Spleen (tissue), 11 donors: ENCODE measurements around the gene KCNAB1. TPM values are rescaled to one million over a fixed set of nuclear protein-coding genes. Genes with fewer than 3 reads are reported as not detected.

Experiments used
- DNase-seq: peaks from one replicate; pipeline ENCODE4 v3.0.0-alpha.2; 2020
- H3K27ac ChIP-seq, 8 donors: fragments of 200-600 bp; sonication (generic) in 7 of 8; 1 replicate in 4 of 8; 2 replicates in 4 of 8; pipeline versions ENCODE4 v1.5.0 to v1.8.0; 2016 to 2021; ENCODE audit warnings: inconsistent platforms in 4 of 8, mild to moderate bottlenecking in 4 of 8, moderate library complexity in 1 of 8
- H3K27me3 ChIP-seq, 7 donors: fragments of 200-600 bp; sonication (generic) in 6 of 7; replicated peaks in 1 of 7; 1 replicate in 4 of 7; 2 replicates in 3 of 7; pipeline versions ENCODE4 v1.5.0 to v1.8.0; 2016 to 2021; ENCODE audit warnings: inconsistent platforms in 3 of 7, mild to moderate bottlenecking in 1 of 7
- H3K36me3 ChIP-seq, 6 donors: fragments of 200-600 bp; sonication (generic) in 5 of 6; 1 replicate in 4 of 6; 2 replicates in 2 of 6; pipeline versions ENCODE4 v1.5.0 to v1.8.0; 2016 to 2021; ENCODE audit warnings: inconsistent platforms in 2 of 6
- H3K4me1 ChIP-seq, 6 donors: fragments of 200-600 bp; sonication (generic) in 5 of 6; 1 replicate in 3 of 6; 2 replicates in 3 of 6; pipeline versions ENCODE4 v1.5.0 to v1.8.0; 2016 to 2021; ENCODE audit warnings: inconsistent platforms in 3 of 6
- H3K4me3 ChIP-seq, 8 donors: fragments of 200-600 bp; sonication (generic) in 7 of 8; 1 replicate in 4 of 8; 2 replicates in 4 of 8; pipeline versions ENCODE4 v1.5.0 to v1.8.0; 2016 to 2021; ENCODE audit warnings: inconsistent platforms in 4 of 8, mild to moderate bottlenecking in 4 of 8, moderate library complexity in 2 of 8
- H3K9me3 ChIP-seq, 8 donors: fragments of 200-600 bp; sonication (generic) in 7 of 8; 1 replicate in 4 of 8; 2 replicates in 4 of 8; pipeline versions ENCODE4 v1.5.0 to v1.8.0; 2016 to 2021; ENCODE audit warnings: inconsistent platforms in 4 of 8
- POLR2A ChIP-seq, 3 donors: fragments of 450-650 bp; IDR thresholded peaks; one replicate each; pipeline ENCODE4 v1.5.1; 2017; ENCODE audit warnings: antibody characterized with exemption in 3 of 3, mild to moderate bottlenecking in 1 of 3
- POLR2AphosphoS5 ChIP-seq, 3 donors: sonication (generic); formaldehyde crosslinking; IDR thresholded peaks; one replicate each; pipeline ENCODE4 v1.5.1; 2017; ENCODE audit warnings: antibody characterized with exemption in 3 of 3
- WGBS, 5 donors: extraction: QIAGEN DNeasy Blood & Tissue Kit in 3 of 5; methylation state at CpG; one replicate each; pipeline versions ENCODE4 v1.1.5 to v1.1.7; 2013 to 2018; 5-methylcytosine and 5-hydroxymethylcytosine counted together
- intact Hi-C: fragments of 100-400 bp; cut with DNase I; formaldehyde crosslinking; loops from one replicate; pipeline ENCODE4 v1.15.0; 2023; ENCODE audit warnings: low total_unique reads
- polyA plus RNA-seq, 3 donors: library from polyadenylated mRNA; stranded (reverse); fragments of 200-250 nt; gene quantifications; one replicate each; pipeline ENCODE4 v1.2.1, GENCODE V29; 2013
- total RNA-seq, 7 donors: library from RNA; depleted of rRNA in 3 of 7; stranded (reverse); fragments of >200 nt in 3 of 7; fragmentation: NEBNext Ultra II Directional in 4 of 7; extraction: Animal tissue kit (Norgen Biotek cat#: 25700) in 4 of 7; gene quantifications; one replicate each; pipeline versions ENCODE4 v1.1.0 to v1.2.1, GENCODE V29; 2016 to 2021
- TF ChIP-seq, protein P1 (sequence below), 11 experiments: fragments of 200-600 bp in 7 of 11; fragments of 450-650 bp in 4 of 11; sonication (generic) in 4 of 11; IDR thresholded peaks in 8 of 11; conservative IDR thresholded peaks in 3 of 11; 1 replicate in 7 of 11; 2 replicates in 4 of 11; pipeline versions ENCODE4 v1.4.0 to v1.8.0; 2016 to 2021; ENCODE audit warnings: antibody characterized with exemption in 11 of 11, inconsistent platforms in 4 of 11, mild to moderate bottlenecking in 1 of 11
- donor health status: healthy with polysubstance abuse.
- donor health status: DM: no; HTN: no; CAD: no; lungs with moderate emphysema.
- donor health status: DM: no; HTN: no; CAD: no.
- donor health status: Bipolar disorder and iron deficiency.
- donor health status: healthy.
- donor health status: DM: no; HTN: no; CAD: no.
- donor health status: DM: yes; HTN: yes; CAD: no.

The KCNAB1 gene
- total and polyA plus RNA-seq, 10 donors = 0.59 to 10.5 (median 6.3) TPM

DNA sequence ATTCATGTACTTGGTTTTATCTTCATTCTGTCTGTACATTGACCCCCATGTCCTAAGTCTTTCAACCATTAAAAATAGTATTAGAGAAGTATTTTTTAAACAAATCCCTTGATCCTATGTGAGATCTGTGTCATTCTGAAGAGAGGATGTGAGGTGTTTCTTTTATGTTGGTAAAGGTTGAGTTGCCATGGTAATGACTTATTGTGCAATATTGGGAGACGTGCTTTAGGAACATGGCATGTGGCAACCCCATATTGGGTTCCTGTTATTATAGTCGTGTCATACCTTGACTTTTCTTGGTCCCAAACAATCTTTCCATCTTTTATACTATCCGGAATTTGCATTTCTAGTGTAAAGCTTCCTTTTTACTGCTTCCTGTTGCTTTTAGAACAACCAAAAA lies 203.1 kb downstream of the KCNAB1 start:
- Histone ChIP-seq H3K27ac (no peak overlapping the region), H3K4me1 (no peaks in the 10 kb centered on the region), H3K36me3 (no peaks in the 10 kb centered on the region), H3K9me3 (no peaks in the 10 kb centered on the region), H3K4me3 (no peak overlapping the region), H3K27me3 (no peaks in the 10 kb centered on the region)
- TF ChIP-seq, protein P1, sequence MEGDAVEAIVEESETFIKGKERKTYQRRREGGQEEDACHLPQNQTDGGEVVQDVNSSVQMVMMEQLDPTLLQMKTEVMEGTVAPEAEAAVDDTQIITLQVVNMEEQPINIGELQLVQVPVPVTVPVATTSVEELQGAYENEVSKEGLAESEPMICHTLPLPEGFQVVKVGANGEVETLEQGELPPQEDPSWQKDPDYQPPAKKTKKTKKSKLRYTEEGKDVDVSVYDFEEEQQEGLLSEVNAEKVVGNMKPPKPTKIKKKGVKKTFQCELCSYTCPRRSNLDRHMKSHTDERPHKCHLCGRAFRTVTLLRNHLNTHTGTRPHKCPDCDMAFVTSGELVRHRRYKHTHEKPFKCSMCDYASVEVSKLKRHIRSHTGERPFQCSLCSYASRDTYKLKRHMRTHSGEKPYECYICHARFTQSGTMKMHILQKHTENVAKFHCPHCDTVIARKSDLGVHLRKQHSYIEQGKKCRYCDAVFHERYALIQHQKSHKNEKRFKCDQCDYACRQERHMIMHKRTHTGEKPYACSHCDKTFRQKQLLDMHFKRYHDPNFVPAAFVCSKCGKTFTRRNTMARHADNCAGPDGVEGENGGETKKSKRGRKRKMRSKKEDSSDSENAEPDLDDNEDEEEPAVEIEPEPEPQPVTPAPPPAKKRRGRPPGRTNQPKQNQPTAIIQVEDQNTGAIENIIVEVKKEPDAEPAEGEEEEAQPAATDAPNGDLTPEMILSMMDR (IDR thresholded peaks at IDR 0.05 in 8 of 11, conservative IDR thresholded peaks at IDR 0.05 in 3 of 11) = no peak
- no peak for TF ChIP-seq POLR2AphosphoS5 (IDR thresholded peaks at IDR 0.05)
- no peak for TF ChIP-seq POLR2A (IDR thresholded peaks at IDR 0.05)
- intact Hi-C loops = no loop called here
- 44 to 73% (median 54%) methylated on average over 3 of the region's 3 CpGs for WGBS, 5 donors
- no peak for DNase-seq

DNA sequence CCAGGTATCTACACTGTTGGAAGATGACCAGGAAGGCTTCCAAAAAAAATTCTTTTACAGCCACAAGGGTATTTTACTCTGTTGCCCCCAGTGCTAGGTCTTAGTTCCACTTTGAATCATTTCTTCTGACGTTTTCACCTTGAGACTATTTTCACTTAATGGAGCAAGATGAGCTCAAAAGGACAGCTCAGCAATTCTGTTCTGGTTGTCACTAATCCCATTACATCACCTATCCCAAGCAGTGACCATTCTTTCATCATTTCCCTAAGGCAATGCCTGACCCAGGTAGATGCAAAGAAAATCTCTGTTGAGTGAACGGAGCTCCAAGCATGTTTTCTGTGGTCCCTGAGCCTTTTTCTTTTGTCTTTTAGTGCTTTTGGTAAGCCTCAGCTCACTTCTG lies 210.0 kb downstream of the KCNAB1 start:
- intact Hi-C loops = no loop called here
- TF ChIP-seq, protein P1 (IDR thresholded peaks at IDR 0.05 in 8 of 11, conservative IDR thresholded peaks at IDR 0.05 in 3 of 11) = no peak
- TF ChIP-seq POLR2A (IDR thresholded peaks at IDR 0.05) (no peak), POLR2AphosphoS5 (IDR thresholded peaks at IDR 0.05) (no peak)
- no peak for DNase-seq
- Histone ChIP-seq H3K36me3 (no peaks in the 10 kb centered on the region), H3K9me3 (no peaks in the 10 kb centered on the region), H3K27ac (no peak overlapping the region), H3K4me1 (no peaks in the 10 kb centered on the region), H3K27me3 (peaks cover 0 to 5% (median 0%) of the 10 kb centered on the region in 7 donors), H3K4me3 (no peak overlapping the region)
- 67 to 82% (median 72%) methylated on average over 2 of the region's 2 CpGs for WGBS, 5 donors

DNA sequence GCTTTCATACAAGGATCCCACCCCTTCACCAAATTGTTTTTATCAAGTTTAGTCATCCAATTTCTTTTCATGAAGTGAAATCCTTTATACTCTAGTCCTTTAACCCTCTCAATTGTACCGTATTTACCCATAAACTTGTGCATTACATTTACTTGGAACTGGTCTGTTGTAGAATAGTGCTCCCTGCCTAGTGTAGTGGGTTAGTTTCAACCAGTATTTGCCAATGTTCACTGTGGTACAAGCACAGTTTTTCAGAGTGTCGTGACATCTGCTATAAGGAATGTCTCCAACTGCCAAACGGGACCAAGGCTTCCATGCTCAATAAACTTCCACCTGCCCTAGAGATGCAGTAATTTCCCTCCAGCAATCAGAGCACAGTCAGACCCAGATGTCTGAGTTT lies 211.9 kb downstream of the KCNAB1 start:
- intact Hi-C loops = no loop called here
- no peak overlapping the region for H3K4me3 ChIP-seq
- peaks cover 0 to 5% (median 0%) of the 10 kb centered on the region in 7 donors for H3K27me3 ChIP-seq
- no peak for DNase-seq
- H3K27ac ChIP-seq = no peak overlapping the region
- TF ChIP-seq, protein P1 (IDR thresholded peaks at IDR 0.05 in 8 of 11, conservative IDR thresholded peaks at IDR 0.05 in 3 of 11) = no peak
- no peak for TF ChIP-seq POLR2A (IDR thresholded peaks at IDR 0.05)
- TF ChIP-seq POLR2AphosphoS5 (IDR thresholded peaks at IDR 0.05) = no peak
- H3K4me1 ChIP-seq = no peaks in the 10 kb centered on the region
- WGBS, 5 donors = 86 to 99% (median 91%) methylated on average over 3 of the region's 3 CpGs
- H3K9me3 ChIP-seq = no peaks in the 10 kb centered on the region
- no peaks in the 10 kb centered on the region for H3K36me3 ChIP-seq

DNA sequence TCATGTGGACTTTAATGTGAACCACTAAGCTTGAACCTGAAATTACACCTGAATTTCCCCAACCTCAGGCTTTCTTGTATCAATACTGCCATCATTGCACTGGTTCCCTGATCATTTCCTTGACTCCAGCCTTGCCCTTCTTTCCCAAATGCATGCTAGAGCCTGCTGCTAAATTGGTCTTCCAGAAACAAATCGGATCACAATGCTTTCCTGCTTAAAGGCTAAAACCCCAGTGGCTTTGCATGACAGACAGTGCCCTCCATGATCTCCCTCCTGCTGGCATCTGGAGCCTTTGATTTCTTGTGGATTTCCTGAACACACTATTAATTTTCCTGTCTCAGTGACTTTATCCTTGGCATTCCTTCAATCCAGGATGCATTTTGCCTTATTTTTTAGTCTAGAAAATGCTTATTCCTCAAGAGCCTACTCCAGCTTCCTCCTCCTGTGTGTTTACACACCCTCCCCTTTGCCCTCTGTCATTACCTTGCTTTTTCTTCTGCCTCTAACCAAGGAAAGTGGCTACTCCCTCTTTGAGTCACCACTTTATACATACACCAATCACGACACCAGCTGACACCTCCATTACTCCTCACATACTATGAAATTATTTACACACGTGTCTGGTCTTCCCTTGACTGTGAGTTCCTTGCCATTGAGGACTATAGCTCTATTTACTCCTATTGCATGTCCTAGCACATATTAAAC lies 214.6 kb downstream of the KCNAB1 start:
- TF ChIP-seq, protein P1 (IDR thresholded peaks at IDR 0.05 in 8 of 11, conservative IDR thresholded peaks at IDR 0.05 in 3 of 11) = no peak
- TF ChIP-seq POLR2AphosphoS5 (IDR thresholded peaks at IDR 0.05) (no peak), POLR2A (IDR thresholded peaks at IDR 0.05) (no peak)
- Histone ChIP-seq H3K27ac (no peak overlapping the region), H3K4me3 (no peak overlapping the region), H3K36me3 (no peaks in the 10 kb centered on the region), H3K4me1 (no peaks in the 10 kb centered on the region), H3K9me3 (no peaks in the 10 kb centered on the region), H3K27me3 (peaks cover 0 to 10% (median 0%) of the 10 kb centered on the region in 7 donors)
- intact Hi-C loops = no loop called here
- 55 to 67% (median 62%) methylated on average over 3 of the region's 3 CpGs for WGBS, 5 donors
- no peak for DNase-seq
